ENCODE measurements around the gene GLCE. TPM values are rescaled to one million over a fixed set of nuclear protein-coding genes. Genes with fewer than 3 reads are reported as not detected.
"Not testable (repeated sequence)": the region's sequence is repeated elsewhere in the genome, so short reads cannot be mapped to it uniquely, and the experiment has no call there.

The GLCE gene
- total RNA-seq, 1 donor from 2014 or later = 127 TPM

- no peak for DNase-seq (ENCODE audit: extremely low read depth, low read depth, low spot score)
These were observed 133.5 kb downstream of the GLCE start for GRCh38 chr15:69293741-69294615.

DNA sequence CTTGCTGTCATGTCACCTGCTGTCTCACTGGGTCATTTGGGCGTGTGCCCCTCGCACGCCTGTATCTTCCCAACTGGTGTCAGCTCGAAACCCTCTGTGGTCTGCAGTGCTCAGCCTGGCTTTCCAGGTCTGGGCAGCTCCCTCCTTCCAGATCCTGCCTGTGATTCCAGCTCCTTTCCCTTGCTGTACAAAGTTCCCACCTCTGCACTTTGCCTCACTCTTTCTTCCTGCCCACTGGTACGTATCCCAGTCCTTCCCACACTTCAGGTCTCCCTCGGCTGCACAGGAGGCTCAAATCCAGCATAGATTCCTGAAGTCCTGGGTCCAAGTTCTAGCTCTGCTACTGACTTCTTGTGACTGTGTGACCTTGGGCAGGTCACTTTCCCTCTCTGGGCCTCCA lies 136.2 kb downstream of the GLCE start:
- no peak for DNase-seq (ENCODE audit: extremely low read depth, low read depth, low spot score)

- no peak for DNase-seq (ENCODE audit: extremely low read depth, low read depth, low spot score)
These were observed 137.4 kb downstream of the GLCE start for GRCh38 chr15:69297642-69298353.

- DNase-seq (ENCODE audit: extremely low read depth, low read depth, low spot score) = no peak
These were observed 137.9 kb downstream of the GLCE start for GRCh38 chr15:69298354-69298696.

DNA sequence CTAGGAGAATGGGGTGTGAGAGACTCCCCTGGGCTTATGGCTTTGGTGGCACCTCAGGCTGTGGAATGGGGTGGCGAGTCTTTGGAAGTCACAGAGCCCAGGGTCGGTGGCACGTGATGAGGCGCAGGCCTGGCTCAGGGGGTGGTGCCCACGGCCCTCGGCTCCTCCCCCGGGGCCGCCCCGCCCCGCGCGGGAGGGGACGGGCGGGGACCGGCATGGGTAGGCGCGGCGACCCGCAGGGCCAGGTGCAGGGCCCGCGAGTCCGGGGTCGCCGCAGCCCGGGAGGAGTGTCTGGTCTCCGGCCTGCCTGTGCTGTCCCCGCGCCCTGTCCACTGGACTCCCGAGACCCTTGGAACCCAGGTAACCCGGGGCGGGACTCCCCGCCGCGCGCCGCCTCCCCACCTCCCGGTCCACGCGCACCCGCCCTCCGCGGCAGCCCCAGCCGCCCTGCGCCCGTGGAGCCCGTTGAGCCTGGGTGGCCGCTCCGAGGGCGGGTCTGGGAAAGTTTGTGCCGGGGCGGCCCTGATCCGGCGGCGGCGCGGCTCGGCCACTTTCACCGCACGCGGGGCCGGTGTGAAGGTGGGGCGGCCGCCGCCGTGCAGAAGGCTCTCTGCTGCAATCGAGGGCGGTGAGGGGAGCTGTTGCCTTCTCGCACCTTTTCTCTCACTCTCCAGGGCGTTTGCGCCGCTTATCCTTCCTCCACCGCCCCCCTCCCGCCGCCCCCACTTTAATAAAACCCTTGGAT lies 138.4 kb downstream of the GLCE start, which contains the start of gene PAQR5:
Gene PAQR5, plus strand, starts transcription at position 216 of the 745 bp plus-strand sequence. CDS start 61,169 bp downstream, outside the sequence.
- no peak for DNase-seq (ENCODE audit: extremely low read depth, low read depth, low spot score)

DNA sequence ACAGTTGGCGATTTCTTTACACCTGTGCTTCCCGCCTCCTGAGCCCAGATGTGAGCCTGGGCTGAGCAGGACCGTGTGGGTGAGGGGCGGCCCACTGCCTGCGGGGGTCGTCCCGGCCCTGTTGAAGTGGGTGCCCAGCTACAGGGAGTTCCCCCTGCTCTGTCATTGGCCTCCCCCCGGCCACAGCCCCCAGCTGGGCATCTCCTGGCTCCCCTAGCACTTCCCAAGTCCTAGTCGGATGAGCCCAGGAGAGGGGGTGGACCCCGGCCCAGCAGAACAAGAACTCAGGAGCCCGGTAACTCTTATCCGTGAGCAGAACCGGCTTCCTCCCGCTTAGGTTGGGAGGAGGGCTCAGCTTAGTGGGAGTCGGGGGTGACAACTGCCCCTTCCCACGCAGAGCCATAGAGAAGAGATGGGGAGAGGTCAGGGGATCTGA lies 139.0 kb downstream of the GLCE start:
- no peak for DNase-seq (ENCODE audit: extremely low read depth, low read depth, low spot score)

DNA sequence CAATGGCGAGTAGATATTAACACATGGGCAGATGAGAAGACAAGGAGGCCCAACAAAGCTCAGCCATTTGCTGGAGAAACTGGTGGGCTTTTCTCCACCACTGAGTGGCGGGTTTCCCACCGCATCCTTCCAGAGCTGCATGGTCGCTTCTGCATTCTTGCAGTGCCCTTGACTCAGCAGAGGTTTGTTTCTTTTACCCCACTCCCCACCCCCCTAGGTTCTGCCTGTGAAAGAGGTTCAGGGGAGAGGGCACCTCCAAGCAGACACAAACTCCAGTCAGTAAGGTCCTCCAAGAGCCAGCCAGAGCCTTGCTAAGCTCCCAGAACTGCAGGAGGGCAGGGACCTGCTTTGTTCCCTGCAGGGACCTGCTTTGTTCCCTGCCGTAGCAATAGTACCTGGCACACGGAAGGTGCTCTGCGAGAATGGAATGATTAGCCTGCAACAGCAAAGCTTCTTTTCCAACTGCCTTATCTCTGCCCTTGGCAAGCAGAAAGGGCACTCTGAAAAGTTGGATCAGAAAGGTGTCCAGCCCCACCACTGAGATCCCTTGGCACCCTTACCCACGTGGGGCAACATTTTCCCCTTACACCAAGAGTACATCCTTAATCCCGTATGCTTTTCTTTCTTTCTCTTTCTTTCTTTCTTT lies 139.6 kb downstream of the GLCE start:
- no peak for DNase-seq (ENCODE audit: extremely low read depth, low read depth, low spot score)

DNA sequence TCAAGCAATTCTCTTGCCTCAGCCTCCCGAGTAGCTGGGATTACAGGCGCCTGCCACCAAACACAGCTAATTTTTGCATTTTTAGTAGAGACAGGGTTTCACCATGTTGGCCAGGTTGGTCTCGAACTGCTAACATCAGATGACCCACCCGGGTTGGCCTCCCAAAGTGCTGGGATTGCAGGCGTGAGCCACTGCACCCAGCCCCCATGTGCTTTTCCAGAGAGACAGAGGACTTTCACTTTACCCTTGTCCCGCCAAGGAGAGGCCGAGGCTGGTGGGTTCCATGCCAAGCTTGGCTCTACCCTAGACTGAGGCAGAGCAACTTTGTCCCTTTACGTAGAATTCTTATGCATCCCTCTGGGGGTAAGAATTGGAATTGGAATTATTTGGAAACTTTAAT lies 140.7 kb downstream of the GLCE start:
- DNase-seq (ENCODE audit: extremely low read depth, low read depth, low spot score) = not testable (repeated sequence)

DNA sequence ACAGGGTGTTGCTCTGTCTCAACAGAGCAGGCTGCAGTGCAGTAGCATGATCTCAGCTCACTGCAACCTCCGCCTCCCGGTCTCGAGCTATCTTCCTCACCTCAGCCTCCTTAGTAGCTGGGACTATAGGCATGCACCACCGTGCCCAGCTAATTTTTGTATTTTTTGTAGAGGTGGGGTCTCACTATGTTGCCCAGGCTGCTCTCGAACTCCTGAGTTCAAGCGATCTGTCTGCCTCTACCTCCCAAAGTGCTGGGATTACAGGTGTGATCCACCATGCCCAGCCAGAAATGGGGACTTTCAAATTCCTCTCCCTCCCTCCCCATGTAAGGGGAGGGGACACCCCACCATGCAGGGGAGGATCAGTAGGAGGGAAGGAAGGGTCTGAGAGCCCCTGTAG lies 141.7 kb downstream of the GLCE start:
- DNase-seq (ENCODE audit: extremely low read depth, low read depth, low spot score) = not testable (repeated sequence)

DNA sequence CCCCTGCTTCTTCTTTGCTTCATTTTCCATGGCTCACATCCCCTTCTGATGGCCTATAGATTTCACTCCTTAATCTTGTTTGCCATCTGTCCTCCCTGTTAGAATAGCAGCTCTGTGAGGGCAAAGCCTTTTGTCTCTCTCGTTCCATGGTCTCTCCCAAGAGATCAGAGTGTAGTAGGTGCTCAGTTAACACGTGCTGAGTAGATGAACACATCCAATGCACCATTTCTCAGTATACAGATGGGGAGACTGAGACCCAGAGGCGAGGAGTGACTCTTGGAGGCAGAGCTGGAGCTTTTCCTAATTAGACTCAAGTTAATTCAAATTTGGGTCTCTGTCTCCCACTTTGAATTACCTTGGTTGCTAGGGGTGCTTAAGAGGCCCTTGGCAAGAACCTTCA lies 142.5 kb downstream of the GLCE start:
- no peak for DNase-seq (ENCODE audit: extremely low read depth, low read depth, low spot score)

DNA sequence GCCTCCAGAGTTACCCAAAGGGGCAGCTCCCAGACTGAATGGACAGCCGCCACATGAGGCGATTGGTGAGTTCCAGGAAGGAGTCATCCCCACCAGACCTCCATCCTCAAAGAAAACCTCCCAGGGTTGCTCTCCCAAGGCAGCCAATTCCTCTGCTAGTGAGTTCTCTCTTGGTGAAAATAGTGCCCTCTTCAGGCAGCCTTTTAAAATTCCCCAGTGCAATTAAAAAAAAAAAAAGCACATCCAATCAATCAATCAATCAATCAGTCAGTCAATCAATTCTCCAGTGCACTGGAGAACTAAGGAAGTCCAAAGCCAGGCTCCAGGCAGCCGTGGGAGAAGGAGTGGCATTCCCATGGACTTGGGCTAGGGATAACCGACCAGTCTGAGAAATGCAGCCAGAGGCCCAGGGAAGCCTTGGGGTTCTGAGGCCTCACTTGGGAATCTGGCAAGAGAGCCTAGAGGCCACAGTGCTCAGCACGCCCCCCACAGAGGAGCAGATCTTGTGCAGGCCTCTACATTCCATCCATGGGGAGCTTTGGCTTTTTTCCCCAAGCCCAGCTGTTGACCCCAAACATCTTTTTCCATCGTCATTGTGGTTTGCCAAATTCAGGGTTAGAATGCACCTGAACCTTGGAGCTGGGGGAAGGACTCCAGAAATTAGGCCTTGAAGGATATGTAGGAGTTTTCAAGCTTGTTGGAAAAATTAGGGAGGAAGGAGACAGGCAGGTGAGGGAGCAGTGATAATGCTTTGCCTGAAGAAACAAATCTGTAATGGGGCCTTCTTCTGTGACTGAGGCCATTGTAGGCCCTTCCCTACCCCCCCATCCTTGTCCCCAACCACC lies 143.1 kb downstream of the GLCE start:
- DNase-seq (ENCODE audit: extremely low read depth, low read depth, low spot score) = no peak

GRCh38 chr15:69304182-69304545 lies 143.7 kb downstream of the GLCE start:
- no peak for DNase-seq (ENCODE audit: extremely low read depth, low read depth, low spot score)

GRCh38 chr15:69305204-69305931 lies 144.9 kb downstream of the GLCE start:
- DNase-seq (ENCODE audit: extremely low read depth, low read depth, low spot score) = no peak

DNA sequence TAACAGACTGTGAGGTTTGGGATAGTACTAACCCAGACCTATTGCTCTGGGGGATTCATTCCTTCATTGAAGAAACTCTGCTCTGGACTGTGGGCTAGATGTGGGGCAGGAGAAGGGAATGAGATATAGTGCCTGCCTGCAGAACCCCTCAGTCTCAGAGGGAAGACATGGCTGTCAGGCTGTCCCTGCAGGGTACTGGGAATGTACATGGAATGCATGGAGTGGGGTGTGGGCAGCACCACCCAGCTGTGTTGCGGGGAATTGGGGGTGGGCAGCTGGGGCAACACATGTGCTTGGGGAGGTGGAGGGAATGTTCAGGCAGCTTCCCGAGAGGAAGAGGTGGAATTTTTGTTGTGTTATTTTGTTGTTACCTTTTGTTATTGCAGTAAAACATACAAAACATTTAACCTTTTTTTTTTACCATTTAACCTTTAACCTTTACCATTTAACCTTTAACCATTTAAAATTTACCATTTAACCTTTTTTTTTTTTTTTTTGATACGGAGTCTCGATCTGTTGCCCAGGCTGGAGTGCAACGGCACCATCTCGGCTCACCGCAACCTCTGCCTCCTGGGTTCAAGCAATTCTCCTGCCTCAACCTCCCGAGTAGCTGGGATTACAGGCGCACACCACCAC lies 145.6 kb downstream of the GLCE start:
- no peak for DNase-seq (ENCODE audit: extremely low read depth, low read depth, low spot score)

GRCh38 chr15:69307939-69308338 lies 147.5 kb downstream of the GLCE start:
- no peak for DNase-seq (ENCODE audit: extremely low read depth, low read depth, low spot score)

- DNase-seq (ENCODE audit: extremely low read depth, low read depth, low spot score) = no peak
These were observed 148.5 kb downstream of the GLCE start for GRCh38 chr15:69308949-69309348.

DNA sequence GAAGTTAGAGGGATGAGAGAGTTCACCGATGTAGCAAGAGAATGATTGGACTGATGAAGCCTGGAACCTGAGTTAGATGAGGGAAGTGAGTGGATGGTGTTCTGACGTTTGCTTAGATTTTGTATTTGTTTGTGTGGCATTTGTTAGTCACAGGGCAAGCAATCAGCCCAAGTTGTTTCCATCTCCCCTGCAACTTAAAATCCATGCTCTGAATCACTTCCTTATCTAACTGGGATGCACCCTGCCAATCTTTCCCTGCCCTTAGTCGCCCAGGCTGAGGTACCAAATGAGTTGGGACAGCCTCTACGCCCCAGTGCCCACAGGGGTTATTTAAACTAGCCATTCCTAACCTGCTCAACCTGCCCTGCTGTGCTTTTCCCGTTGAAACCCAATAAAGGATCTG lies 150.9 kb downstream of the GLCE start:
- no peak for DNase-seq (ENCODE audit: extremely low read depth, low read depth, low spot score)

GRCh38 chr15:69313432-69314000 lies 153.1 kb downstream of the GLCE start:
- no peak for DNase-seq (ENCODE audit: extremely low read depth, low read depth, low spot score)

Data from glomerular endothelial cell (primary cell).